GM19240 (cell line): Measurements from ENCODE around the gene FRG2C.
"Not testable (repeated sequence)": the region's sequence is repeated elsewhere in the genome, so short reads cannot be mapped to it uniquely, and the experiment has no call there.

Experiments used
- DNase-seq: peaks from one replicate; pipeline ENCODE4 v3.0.0; 2011; ENCODE audit warnings: low spot score; ENCODE audit not compliant: insufficient read length

Gene FRG2C

GRCh38 chr3:75669348-75670297 lies 5.5 kb downstream of the FRG2C start:
- not testable (repeated sequence) for DNase-seq

GRCh38 chr3:75670298-75671286 lies 6.5 kb downstream of the FRG2C start:
- DNase-seq: not testable (repeated sequence)

- not testable (repeated sequence) for DNase-seq
Observed at GRCh38 chr3:75671287-75672139, 7.4 kb downstream of the FRG2C start.

- DNase-seq: not testable (repeated sequence)
Observed at GRCh38 chr3:75672140-75672775, 8.1 kb downstream of the FRG2C start.

- not testable (repeated sequence) for DNase-seq
Observed at GRCh38 chr3:75683965-75684364, 19.8 kb downstream of the FRG2C start.

GRCh38 chr3:75687323-75687722 lies 23.2 kb downstream of the FRG2C start:
- no peak for DNase-seq

- DNase-seq: no peak
Observed at GRCh38 chr3:75692061-75692460, 27.9 kb downstream of the FRG2C start.
